Measurements from ENCODE around the gene CCL19.

- TF ChIP-seq CTCF (IDR thresholded peaks at IDR 0.05 in 2 of 3, conservative IDR thresholded peaks at IDR 0.05 in 1 of 3; ENCODE audit: borderline replicate concordance in 1 of 3, insufficient read depth in 1 of 3, low read depth in 2 of 3, low read length in 2 of 3) (no peak), RAD21 (IDR thresholded peaks at IDR 0.05; ENCODE audit: low read depth) (no peak), REST (IDR thresholded peaks at IDR 0.05; ENCODE audit: low read depth) (no peak), EZH2 (IDR thresholded peaks at IDR 0.05) (no peak), POLR2A (IDR thresholded peaks at IDR 0.05; ENCODE audit: borderline replicate concordance, extremely low read depth, insufficient read depth, insufficient read length) (no peak), FOSL1 (IDR thresholded peaks at IDR 0.05; ENCODE audit: low read depth) (no peak), ZFX (IDR thresholded peaks at IDR 0.05) (no peak), CBX3 (IDR thresholded peaks at IDR 0.05; ENCODE audit: low read depth) (no peak), ZBTB33 (IDR thresholded peaks at IDR 0.05; ENCODE audit: extremely low read depth, insufficient replicate concordance, low read length) (no peak)
Observed at GRCh38 chr9:34737677-34738260, 46.7 kb upstream of the CCL19 start.

Data from HCT116 (cell line).